AG04450 (cell line): ENCODE measurements around the gene CDPF1. TPM values are rescaled to one million over a fixed set of nuclear protein-coding genes. Genes with fewer than 3 reads are reported as not detected.
"Not testable (repeated sequence)": the region's sequence is repeated elsewhere in the genome, so short reads cannot be mapped to it uniquely, and the experiment has no call there.

Experiments used
- CTCF ChIA-PET: fragments of 300-600, 350-600 bp; formaldehyde crosslinking; extraction: SDS; loops from one replicate; lab custom pipeline; 2022; ENCODE audit warnings: antibody characterized with exemption, inconsistent platforms; lab: Charles Lee
- POLR2A ChIA-PET: fragments of 350-600 bp; formaldehyde crosslinking; extraction: SDS; loops from one replicate; lab custom pipeline; 2021; ENCODE audit warnings: antibody characterized with exemption, inconsistent platforms; lab: Yijun Ruan, JAX
- DNase-seq: peaks from one replicate; pipeline ENCODE4 v3.0.0-alpha.2; 2011; ENCODE audit warnings: low read depth, low spot score
- H3K27ac ChIP-seq: one replicate; pipeline ENCODE4 v1.5.1; 2012; ENCODE audit warnings: low read depth, low read length, control low read depth
- H3K27me3 ChIP-seq: one replicate; pipeline ENCODE4 v1.6.0; 2012; ENCODE audit warnings: low read length; ENCODE audit not compliant: control insufficient read depth, insufficient read depth
- H3K4me3 ChIP-seq: 2 replicates; pipeline ENCODE4 v1.5.1; 2011; ENCODE audit warnings: mild to moderate bottlenecking, low read depth, low read length, control low read depth
- H3K9me3 ChIP-seq: 2 replicates; pipeline ENCODE4 v1.5.1; 2012; ENCODE audit warnings: low read length; ENCODE audit not compliant: control insufficient read depth, insufficient read depth
- CTCF ChIP-seq: IDR thresholded peaks from 2 replicates; pipeline ENCODE4 v1.5.1; 2011; ENCODE audit warnings: low read depth, low read length, control low read depth, inconsistent platforms
- polyA plus RNA-seq: library from polyadenylated mRNA; depleted of rRNA; stranded (reverse); fragments of >200 nt; gene quantifications from 2 replicates; pipeline ENCODE4 v1.2.3, GENCODE V29; 2011

Gene CDPF1
- polyA plus RNA-seq, 1 experiment, result 7.7 TPM

- no peak for TF ChIP-seq CTCF
- DNase-seq, result no peak
- POLR2A ChIA-PET, result no interaction called here
- Histone ChIP-seq H3K4me3 (no peak overlapping the region), H3K27me3 (no peaks in the 10 kb centered on the region), H3K27ac (no peak overlapping the region), H3K9me3 (peaks cover 7% of the 10 kb centered on the region)
- CTCF ChIA-PET, result no interaction called here
Measured at GRCh38 chr22:46203601-46203980, 46.5 kb downstream of the CDPF1 start.

GRCh38 chr22:46202897-46203600 is 47.0 kb downstream of the CDPF1 start:
- H3K27me3 ChIP-seq, result no peaks in the 10 kb centered on the region
- CTCF ChIA-PET, result no interaction called here

GRCh38 chr22:46201059-46201757 is 48.9 kb downstream of the CDPF1 start:
- no peak overlapping the region for H3K4me3 ChIP-seq
- ChIA-PET CTCF (no interaction called here), POLR2A (interaction anchor here (0.6 kb wide), 1 partner anchor 173 kb away, joined by 4 read pairs; no protein-coding TSS in a partner anchor)
- no peaks in the 10 kb centered on the region; the same call in 1 of the 2 replicates for H3K9me3 ChIP-seq
- no peaks in the 10 kb centered on the region for H3K27me3 ChIP-seq
- TF ChIP-seq CTCF, result no peak
- DNase-seq, result no peak
- no peak overlapping the region for H3K27ac ChIP-seq

More at GRCh38 chr22:46202897-46203600, 47.0 kb downstream of the CDPF1 start:
- Histone ChIP-seq H3K9me3 (peaks cover 3% of the 10 kb centered on the region), H3K4me3 (no peak overlapping the region), H3K27ac (no peak overlapping the region)
- POLR2A ChIA-PET, result no interaction called here
- no peak for DNase-seq
- TF ChIP-seq CTCF, result no peak

- CTCF ChIA-PET, H3K4me3 ChIP-seq, H3K27me3 ChIP-seq, DNase-seq, POLR2A ChIA-PET, H3K27ac ChIP-seq, H3K9me3 ChIP-seq: not testable (repeated sequence)
Measured at GRCh38 chr22:46198806-46199205, 51.3 kb downstream of the CDPF1 start.

GRCh38 chr22:46198274-46198673 is 51.8 kb downstream of the CDPF1 start:
- no peaks in the 10 kb centered on the region; the same call in 1 of the 2 replicates for H3K9me3 ChIP-seq
- no peak for DNase-seq
- H3K27me3 ChIP-seq, result no peaks in the 10 kb centered on the region
- ChIA-PET POLR2A (no interaction called here), CTCF (no interaction called here)
- H3K27ac ChIP-seq, result no peak overlapping the region
- TF ChIP-seq CTCF, result no peak
- H3K4me3 ChIP-seq, result no peak overlapping the region
